Pulmonary artery endothelial cell (primary cell): ENCODE results near the gene CYP4Z1. TPM values are rescaled to one million over a fixed set of nuclear protein-coding genes. Genes with fewer than 3 reads are reported as not detected.
"Not testable (repeated sequence)": the region's sequence is repeated elsewhere in the genome, so short reads cannot be mapped to it uniquely, and the experiment has no call there.

Experiments
- DNase-seq: peaks from one replicate; pipeline ENCODE4 v3.0.0-alpha.2; 2011; ENCODE audit warnings: low read depth, low spot score
- total RNA-seq: library from RNA; depleted of rRNA; stranded (reverse); fragments of >200 nt; gene quantifications from 2 replicates; pipeline ENCODE4 v1.2.3, GENCODE V29; 2014

CYP4Z1 gene
- total RNA-seq, 1 donor from 2014 or later: not detected

DNA sequence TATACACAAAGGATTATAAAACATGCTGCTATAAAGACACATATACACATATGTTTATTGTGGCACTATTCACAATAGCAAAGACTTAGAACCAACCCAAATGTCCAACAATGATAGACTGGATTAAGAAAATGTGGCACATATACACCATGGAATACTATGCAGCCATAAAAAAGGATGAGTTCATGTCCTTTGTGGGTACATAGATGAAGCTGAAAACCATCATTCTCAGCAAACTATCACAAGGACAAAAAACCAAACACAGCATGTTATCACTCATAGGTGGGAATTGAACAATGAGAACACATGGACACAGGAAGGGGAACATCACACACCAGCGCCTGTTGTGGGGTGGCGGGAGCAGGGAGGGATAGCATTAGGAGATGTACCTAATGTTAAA, 60.0 kb downstream of the CYP4Z1 start:
- DNase-seq: not testable (repeated sequence)

DNA sequence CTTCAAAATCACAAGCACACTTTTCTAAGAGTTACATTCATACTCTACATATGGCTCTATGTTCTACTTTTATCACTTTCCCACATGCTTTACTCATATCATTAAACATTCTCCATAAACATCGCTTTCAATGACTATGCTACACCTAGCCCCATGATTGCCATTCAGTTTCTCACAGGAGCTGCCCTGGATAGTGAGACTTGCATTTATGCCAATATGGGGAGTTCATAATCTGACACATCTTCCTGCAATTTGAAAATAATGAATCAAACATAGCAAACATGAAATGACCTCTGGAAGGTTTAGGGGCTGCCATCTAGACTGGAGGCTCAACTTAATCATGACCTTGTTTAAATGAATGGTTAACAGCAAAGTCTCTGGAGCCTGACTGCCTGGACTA, 61.2 kb downstream of the CYP4Z1 start:
- DNase-seq: no peak

- DNase-seq: not testable (repeated sequence)
Measured at GRCh38 chr1:47128854-47129253, 61.8 kb downstream of the CYP4Z1 start.

DNA sequence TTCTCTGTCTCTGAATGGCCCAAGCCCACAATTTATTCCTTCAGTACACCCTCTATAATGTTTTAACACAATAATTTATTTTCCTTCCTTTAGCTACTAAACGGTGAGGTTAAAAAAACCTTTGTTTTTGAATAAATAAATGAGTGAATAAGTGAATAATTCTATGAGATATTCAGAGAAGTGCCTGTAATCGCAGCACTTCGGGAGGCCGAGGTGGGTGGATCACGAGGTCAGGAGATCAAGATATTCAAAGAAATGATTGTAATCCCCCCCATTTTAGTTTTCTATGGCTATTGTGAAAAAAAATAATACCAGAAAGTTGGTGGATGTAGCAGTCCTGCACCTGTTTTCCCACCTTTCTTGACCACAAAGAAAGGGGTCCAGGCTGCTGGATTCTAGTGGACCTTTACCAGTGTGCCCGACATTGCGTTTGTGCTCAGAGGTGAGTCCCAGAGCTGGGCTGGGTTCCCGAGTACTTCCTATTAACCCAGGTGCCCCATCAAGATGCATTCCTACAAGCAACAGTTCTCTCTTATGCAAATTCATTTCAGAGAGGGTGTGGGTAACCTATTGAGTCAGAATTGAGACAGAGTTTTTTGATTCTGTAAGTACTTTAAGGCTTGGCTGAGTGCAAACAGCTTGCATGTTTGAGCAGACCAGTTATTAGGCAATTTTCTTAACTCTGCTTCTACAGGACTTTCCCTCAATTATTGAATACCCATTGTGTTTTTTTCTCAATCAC, 62.6 kb downstream of the CYP4Z1 start:
- DNase-seq: not testable (repeated sequence)

- not testable (repeated sequence) for DNase-seq
Measured at GRCh38 chr1:47132665-47133064, 65.6 kb downstream of the CYP4Z1 start.

- DNase-seq: no peak
Measured at GRCh38 chr1:47137198-47137597, 70.2 kb downstream of the CYP4Z1 start, which contains the start of gene CYP4A22. CYP4A22 (plus strand) TSS chr1:47137441; CDS start chr1:47137486, 45 bp downstream.

DNA sequence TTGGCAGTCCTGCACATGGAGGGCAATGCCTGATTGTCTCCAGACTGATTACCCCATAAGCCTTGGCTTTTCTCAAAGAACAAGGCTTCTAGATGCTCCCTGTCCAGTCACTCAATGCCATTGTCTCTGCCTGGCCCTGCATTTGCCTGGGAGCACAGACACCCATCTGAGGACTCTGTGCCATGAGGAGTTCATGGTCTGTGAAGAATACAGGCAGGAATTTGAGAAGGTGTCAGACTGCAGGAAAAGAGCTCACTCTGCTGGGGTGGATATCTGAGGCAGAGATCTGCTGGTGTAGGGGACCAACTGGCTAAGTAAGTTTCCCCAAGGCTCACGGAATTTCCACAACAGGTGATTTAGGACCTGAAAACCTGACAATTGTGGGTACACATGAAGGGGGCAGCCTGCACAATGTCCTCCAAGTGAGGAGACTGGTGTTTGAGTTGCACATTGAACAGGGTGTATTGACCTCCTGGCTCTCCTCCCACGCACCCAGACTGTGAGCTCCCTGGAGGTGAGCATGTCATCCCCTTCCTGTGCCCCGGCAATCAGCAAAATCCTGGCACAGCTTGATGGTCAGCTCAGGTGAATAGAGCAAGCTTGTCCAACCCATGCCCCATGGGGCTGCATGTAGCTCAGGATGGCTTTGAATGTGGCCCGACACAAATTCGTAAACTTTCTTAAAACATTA, 71.0 kb downstream of the CYP4Z1 start:
- DNase-seq: no peak

- not testable (repeated sequence) for DNase-seq
Measured at GRCh38 chr1:47140358-47140757, 73.3 kb downstream of the CYP4Z1 start.

- not testable (repeated sequence) for DNase-seq
Measured at GRCh38 chr1:47143654-47144053, 76.6 kb downstream of the CYP4Z1 start.

DNA sequence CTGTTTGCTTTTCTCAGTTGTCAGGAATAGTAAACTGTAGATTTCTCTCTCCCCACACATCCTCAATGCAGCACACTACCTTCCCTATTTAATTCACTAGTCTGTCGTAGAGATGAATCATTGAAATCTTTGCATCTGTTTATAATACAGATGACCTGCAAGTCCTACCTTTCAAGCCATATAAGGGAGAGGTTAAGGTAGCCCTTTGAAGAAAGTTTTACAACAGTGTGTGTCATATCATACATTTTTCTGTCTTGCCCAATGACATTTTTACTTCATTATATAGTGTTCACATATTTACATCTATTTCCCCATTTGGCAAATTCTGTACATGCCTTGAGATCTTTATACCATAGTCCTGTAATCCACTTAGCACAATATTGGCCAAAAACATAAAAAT, 79.5 kb downstream of the CYP4Z1 start:
- DNase-seq: not testable (repeated sequence)

DNA sequence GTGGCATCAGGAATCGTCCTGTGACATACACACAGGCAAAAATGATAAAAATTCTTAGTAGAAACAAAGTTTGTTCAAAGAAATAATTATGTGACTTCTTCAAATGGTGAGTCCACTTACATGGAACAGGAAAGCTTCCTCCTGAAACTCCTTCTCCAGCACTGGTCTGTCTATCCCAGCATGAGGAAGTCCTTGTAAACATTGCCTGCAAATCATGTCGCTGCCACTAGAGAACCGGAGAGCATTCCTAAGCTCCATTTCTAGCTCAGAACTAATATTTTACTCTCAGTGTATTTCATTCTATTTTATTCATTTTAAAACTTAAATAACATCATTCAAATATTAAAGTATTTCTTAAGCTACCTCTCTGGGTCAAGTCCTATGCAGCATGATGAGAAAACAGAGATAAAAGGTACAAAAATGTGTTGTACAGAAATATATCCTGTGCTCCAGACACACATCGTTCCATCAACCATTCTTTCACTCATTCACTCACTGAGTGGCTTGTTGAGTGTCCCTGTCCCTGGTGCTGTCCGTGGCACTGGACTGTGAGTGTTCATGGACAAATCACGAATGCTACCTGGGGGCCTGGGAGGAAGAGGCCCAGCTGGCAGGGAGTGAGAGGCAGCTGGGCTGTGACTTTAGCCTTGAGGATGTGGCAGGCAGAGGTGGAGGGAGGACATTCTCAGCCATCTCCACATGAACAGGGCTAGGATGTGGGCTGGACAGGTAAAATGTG, 80.2 kb downstream of the CYP4Z1 start:
- no peak for DNase-seq

- DNase-seq: not testable (repeated sequence)
Measured at GRCh38 chr1:47149162-47149561, 82.1 kb downstream of the CYP4Z1 start.

DNA sequence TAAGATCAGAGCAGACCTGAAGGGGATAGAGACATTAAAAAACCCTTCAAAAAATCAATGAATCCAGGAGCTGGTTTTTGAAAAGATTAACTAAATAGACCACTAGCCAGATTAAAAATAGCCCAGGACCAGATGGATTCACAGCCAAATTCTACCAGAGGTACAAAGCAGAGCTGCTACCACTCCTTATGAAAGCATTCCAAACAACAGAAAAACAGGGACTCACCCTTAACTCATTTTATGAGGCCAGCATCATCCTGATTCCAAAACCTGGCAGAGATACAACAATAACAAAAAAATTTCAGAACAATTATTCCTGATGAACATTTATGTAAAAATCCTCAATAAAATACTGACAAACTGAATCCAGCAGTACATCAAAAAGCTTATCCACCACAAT, 89.4 kb downstream of the CYP4Z1 start:
- not testable (repeated sequence) for DNase-seq

GRCh38 chr1:47157957-47158356, 90.9 kb downstream of the CYP4Z1 start:
- DNase-seq: not testable (repeated sequence)

DNA sequence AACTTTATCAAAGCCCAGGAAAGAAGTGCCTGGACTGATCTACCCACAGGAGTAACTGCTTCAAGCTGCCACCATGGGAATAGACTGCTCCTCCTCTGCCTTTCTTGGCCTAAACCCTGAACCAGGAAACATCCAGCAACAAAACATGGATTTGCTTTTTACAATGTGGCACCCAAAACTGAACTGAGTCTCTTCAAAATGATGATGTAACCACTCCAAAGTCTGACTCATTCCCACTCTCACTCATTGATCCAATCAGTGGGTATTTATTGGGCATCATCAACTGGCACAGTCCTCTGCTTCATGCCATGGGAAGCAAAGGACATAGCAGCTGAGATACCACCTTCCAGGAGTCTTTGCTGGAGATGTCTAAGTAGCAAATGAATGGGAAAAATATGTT, 93.7 kb downstream of the CYP4Z1 start:
- DNase-seq: no peak

DNA sequence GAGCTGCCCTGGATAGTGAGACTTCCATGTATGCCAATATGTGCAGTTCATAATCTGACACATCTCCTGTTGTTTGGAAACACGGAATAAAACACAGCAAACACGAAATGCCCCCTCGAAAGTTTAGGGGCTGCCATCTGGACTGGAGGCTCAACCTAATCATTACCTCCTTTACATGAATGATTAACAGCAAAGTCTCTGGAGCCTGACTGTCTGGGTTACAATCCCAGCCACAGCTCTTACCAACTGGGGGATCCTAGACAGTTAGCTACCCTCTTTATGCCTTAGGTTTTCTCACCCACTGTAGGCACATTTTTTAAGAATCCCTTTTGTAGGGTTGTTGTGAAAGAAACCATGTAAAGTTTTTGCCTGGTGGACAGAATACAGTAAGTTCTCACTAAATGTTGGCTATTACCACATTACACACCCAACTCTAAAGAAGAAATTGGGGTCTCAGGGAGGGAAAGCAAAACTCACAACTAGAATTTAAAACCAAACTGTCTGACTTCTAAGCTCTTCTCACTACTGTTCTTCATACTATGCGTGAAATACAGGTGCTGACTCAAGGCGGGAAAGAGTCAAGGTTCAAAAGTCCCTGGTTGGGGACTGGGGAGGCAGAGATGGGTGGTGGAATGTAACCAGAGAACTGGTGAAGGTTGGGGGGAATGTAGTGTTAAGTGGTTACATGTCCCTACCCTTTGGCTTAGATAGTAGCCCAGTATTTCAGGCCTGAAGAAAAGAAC, 94.4 kb downstream of the CYP4Z1 start:
- no peak for DNase-seq

GRCh38 chr1:47164552-47164951, 97.5 kb downstream of the CYP4Z1 start:
- no peak for DNase-seq
